GM12891 (cell line): ENCODE results near the gene KDM6A.
"Not testable (repeated sequence)": the region's sequence is repeated elsewhere in the genome, so short reads cannot be mapped to it uniquely, and the experiment has no call there.

Experiments
- DNase-seq: peaks from one replicate; pipeline ENCODE4 v3.0.0; 2011; ENCODE audit warnings: low spot score; ENCODE audit not compliant: insufficient read length
- FAIRE-seq: peaks from 2 replicates; lab custom pipeline; 2011; peaks lifted over from hg19 to GRCh38; lab: Jason Lieb, UNC
- PAX5 ChIP-seq: IDR thresholded peaks from 2 replicates; pipeline ENCODE4 v1.6.1; 2011; ENCODE audit warnings: low read length, moderate library complexity, mild to moderate bottlenecking; ENCODE audit not compliant: insufficient read depth, severe bottlenecking
- POLR2A ChIP-seq: IDR thresholded peaks from 2 replicates; pipeline ENCODE4 v1.6.1; 2011; ENCODE audit warnings: low read depth, low read length, control low read depth
- POLR2AphosphoS5 ChIP-seq: IDR thresholded peaks from 2 replicates; pipeline ENCODE4 v1.6.1; 2011; ENCODE audit warnings: low read depth, low read length, control low read depth
- POU2F2 ChIP-seq: IDR thresholded peaks from 2 replicates; pipeline ENCODE4 v1.6.1; 2011; ENCODE audit warnings: low read depth, mild to moderate bottlenecking, control low read depth, low read length, moderate library complexity
- SPI1 ChIP-seq: IDR thresholded peaks from 2 replicates; pipeline ENCODE4 v1.6.1; 2011; ENCODE audit warnings: low read depth, low read length, control low read depth
- TAF1 ChIP-seq: IDR thresholded peaks from 2 replicates; pipeline ENCODE4 v1.6.1; 2011; ENCODE audit warnings: low read depth, low read length, control low read depth

Gene KDM6A

DNA sequence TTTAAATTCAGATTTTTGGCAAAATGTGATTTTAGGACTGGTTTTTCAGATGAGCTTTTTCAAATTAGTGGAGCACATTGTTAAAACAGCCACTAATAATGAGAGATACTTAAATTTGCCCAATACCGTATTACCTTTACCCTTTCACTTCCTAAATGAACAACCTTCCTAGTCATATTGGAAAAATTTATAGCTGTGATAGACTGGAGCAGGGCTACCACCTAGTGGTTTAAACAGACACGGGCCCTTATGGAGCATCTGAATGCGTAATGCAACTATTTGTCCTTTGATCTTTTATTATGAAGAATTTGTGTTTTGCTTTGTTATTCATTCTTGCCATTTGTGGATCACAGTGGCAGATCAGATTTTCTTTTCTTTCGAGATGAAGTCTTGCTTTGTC lies 72.7 kb downstream of the KDM6A start:
- TF ChIP-seq POU2F2 = no peak
- no peak for TF ChIP-seq POLR2AphosphoS5
- TF ChIP-seq PAX5 = no peak
- no peak for TF ChIP-seq POLR2A
- no peak for TF ChIP-seq TAF1
- TF ChIP-seq SPI1 = no peak
- FAIRE-seq (no peak), DNase-seq (no peak)

DNA sequence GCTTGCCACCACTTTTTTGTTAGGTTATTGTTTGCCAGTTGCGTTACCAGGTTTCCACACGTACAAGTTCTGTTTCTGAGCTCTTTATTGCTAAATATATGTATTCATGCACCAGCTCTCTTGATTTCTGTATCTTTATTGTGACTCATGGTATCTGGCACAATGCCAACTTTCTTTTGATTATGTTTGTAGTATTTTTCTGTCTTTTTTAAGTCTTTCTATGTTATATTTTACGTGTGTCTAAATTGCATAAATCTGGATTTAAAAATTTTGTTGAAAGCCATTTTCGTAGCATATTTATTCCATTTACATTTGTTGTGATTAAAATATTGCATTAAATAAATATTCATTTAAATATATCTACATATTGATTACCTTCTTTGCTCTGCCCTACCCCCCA lies 73.8 kb downstream of the KDM6A start:
- TF ChIP-seq POLR2AphosphoS5 (no peak), TAF1 (no peak), SPI1 (no peak), POLR2A (no peak), PAX5 (no peak), POU2F2 (no peak)
- FAIRE-seq = no peak
- DNase-seq = no peak

DNA sequence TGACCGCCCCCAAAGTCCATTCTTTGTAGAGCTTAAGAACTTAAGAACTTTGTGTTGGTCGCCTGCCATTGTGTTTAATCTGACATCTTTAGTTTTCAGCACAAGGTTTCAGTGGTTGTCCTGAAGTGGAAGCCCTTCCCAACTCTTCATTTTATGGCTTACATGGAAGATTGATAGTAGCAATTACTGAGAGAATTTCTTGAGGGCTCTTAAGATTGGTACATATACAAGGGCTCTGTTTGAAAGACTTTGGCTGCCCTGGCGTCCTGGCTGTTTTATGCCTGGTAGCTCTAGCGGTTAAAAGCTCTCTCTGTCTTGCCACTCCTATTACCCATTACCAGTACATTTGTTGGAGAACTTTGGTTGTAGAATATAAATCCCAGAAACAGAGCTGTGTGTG lies 75.0 kb downstream of the KDM6A start:
- FAIRE-seq = no peak
- DNase-seq = no peak
- TF ChIP-seq SPI1 (no peak), POLR2AphosphoS5 (no peak)

DNA sequence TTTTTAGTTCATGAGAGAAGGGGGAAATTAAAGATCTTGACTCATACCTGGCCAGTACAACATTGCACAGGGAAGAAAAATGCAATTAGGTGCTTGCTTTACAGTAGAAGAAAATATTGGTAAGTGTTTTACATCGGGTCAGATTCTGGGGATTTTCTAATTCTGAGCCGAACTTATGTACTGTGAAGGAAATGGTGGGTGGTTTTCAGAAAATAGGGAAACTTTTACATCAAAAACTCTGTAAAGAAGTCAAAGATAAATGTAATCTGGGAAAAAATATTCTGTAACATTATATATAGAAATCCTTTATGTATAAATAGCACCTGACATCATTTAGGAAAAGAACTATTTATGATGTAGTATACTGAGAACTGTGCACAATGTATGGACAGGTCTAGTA lies 75.4 kb downstream of the KDM6A start:
- no peak for DNase-seq
- no peak for FAIRE-seq
- TF ChIP-seq SPI1 = no peak
- no peak for TF ChIP-seq POU2F2
- TF ChIP-seq TAF1 = no peak
- no peak for TF ChIP-seq PAX5
- TF ChIP-seq POLR2A = no peak
- TF ChIP-seq POLR2AphosphoS5 = no peak

DNA sequence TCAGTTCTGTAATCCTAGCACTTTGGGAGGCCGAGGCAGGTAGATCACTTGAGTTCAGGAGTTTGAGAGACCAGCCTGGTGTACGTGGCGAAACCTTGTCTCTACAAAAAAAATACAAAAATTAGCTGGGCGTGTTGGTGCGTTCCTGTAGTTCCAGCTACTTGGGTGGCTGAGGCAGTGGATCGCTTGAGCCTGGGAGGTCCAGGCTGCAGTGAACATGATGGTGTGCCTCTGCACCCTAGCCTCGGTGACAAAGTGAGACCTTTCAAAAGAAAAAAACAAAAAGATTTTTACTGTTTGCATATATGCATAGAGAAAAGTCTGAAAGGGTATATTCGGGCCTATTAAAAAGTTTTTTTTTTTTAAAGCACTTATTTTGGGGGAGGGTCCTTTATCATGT lies 76.1 kb downstream of the KDM6A start:
- TF ChIP-seq TAF1 (no peak), POU2F2 (no peak), SPI1 (no peak), PAX5 (no peak), POLR2AphosphoS5 (no peak), POLR2A (no peak)
- DNase-seq (no peak), FAIRE-seq (no peak)

DNA sequence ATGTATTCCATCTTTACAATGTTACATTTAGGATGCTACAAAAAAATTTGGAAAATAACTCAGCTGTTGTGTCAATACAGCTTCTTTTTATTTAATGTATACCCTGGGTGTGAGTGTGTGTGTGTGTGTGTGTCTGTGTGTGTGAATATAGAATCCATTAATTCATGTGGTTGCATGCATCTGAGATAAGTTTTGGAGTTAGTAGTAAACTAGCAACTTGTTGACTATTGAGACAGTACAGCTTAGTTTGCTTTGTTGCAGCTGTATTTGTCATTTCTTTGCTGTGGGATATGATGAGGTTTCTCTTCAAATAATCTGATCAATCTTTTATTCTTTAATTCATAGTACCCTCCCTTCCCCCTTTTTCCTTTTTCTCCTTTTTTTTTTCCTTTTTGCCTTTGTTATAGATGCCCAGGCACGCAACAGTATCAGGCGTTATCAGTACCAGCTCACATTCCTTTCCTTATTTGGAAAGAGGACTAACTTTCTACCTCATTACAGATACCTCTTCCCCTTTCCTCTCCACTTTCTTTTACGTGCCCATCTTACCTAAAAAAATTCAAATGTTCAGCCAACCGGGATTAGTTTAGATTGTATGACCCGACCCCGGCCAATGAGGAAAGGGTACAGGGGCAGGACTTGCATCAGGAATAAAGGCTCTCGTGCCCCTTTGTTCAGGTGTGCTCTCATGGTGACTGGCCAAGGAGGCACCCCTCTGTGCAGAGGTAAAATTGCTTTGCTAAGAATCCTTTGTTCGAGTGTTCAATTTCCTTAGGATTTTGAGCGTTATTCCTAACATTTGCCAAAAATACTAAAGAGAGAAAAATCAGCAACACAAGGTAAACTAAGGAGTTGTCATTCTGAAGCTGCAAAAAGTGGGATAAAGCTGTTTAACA lies 77.7 kb downstream of the KDM6A start:
- FAIRE-seq = not testable (repeated sequence)

DNA sequence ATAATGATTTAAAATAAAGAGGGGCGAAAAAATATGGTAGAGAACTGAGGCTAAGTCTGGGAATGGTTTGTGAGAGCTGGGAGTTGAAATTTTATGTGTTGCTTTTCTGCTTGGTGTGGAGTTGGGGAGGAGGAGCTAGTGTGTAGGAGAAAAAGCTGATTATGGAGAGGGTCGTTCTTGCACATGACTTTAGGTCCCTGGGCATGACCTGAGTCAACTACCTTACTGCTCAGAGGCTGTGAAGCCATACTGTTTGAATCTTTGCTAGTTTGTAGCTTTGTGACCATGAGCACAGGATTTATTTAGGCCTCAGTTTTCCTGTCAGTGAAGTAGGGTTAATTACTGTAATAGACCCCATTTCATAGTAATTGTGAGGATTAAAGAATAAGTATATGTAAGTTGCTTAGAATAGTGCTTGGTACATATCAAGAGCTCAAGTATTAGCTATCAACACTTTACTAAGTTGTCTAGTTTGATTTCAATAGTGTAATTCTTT lies 78.6 kb downstream of the KDM6A start:
- FAIRE-seq (no peak), DNase-seq (no peak)
- TF ChIP-seq POU2F2 (no peak), SPI1 (no peak), POLR2AphosphoS5 (no peak), TAF1 (no peak), PAX5 (no peak), POLR2A (no peak)

More for the DNA sequence above, 77.7 kb downstream of the KDM6A start:
- not testable (repeated sequence) for DNase-seq

DNA sequence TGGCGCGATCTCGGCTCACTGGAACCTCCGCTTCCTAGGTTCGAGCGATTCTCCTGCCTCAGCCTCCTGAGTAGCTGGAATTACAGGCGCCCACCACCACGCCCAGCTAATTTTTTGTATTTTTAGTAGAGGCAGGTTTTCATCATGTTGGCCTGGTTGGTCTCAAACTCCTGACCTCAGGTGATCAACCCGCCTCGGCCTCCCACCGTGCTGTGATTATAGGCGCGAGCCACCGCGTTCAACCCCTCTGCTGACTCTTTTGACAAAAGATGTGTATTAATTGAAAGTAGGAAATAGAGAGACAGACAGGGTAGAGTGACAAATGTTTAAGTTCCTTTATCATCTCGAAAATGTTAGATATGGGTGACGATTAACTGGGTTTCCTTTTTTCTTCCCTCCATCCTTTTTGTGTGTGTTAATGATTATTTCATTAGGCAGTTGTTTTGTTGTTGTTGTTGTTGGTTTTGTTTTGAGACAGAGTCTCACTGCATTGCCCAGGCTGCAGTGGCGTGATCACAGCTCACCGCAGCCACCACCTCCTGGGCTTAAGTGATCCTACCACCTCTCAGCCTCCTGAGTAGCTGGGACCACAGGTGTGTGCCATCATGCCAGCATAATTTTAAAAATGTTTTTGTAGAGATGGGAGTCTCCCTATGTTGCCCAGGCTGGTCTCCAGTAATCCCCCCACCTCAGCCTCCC lies 79.5 kb downstream of the KDM6A start:
- DNase-seq = no peak
- FAIRE-seq = no peak
- TF ChIP-seq POU2F2 = no peak
- TF ChIP-seq POLR2AphosphoS5 = no peak
- no peak for TF ChIP-seq TAF1
- TF ChIP-seq SPI1 = no peak
- TF ChIP-seq PAX5 = no peak
- no peak for TF ChIP-seq POLR2A

DNA sequence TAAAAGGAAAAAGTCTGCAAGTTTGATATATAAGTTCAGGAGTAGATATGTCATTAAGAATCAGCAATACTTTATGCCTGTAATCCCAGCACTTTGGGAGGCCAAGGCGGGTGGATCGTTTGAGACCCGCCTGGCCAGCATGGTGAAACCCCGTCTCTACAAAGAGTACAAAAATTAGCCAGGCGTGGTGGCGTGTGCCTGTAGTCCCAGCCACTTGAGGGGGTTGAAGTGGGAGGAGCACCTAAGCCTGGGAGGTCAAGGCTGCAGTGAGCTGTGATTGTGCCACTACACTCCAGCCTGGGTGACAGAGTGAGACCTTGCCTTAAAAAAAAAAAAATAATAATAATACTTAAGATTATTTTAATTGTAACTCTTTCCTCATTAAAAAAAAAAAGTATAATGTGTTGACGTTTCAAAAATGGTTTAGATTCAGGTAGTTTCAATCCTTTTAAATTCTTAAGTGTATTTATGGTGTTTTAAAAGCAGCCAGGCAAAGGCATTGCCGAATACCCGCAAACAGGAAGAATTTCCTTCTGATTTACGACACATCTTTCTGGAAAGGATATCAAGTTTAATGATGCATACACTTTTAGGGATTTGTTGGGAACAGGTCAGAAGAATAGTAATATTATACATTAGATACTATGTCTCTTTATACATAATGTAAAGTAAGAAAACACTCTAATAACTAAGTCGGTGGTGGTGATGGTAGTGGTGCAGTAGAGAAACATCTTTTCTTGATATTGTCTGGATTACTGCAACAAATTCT lies 80.9 kb downstream of the KDM6A start:
- FAIRE-seq = no peak
- TF ChIP-seq POU2F2 (no peak), SPI1 (no peak), POLR2AphosphoS5 (no peak), TAF1 (no peak), PAX5 (no peak), POLR2A (no peak)

DNA sequence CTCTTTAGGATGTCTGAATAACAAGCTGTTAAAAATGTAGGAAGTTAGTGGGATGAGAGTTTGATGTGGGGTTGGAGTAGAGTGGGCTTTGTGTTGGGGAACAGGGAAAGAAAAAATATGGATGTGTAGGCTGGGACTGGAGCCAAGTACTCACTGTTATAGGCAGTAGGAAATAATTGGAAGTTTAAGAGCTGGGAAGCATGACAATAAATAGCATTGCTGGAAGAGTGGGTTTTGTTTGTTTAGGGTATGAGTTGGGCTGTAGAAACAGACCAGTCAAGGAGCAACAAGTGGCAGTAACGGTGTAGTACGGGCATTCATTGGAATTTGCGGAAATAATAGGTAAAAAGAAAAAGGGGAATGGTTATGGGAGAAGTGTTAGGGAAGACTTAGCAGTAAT lies 81.6 kb downstream of the KDM6A start:
- FAIRE-seq (no peak), DNase-seq (no peak)
- TF ChIP-seq PAX5 (no peak), POLR2AphosphoS5 (no peak), TAF1 (no peak), SPI1 (no peak), POLR2A (no peak), POU2F2 (no peak)

More for the DNA sequence above, 80.9 kb downstream of the KDM6A start:
- no peak for DNase-seq
